ENCODE measurements around the gene ATF7.

- TF ChIP-seq POLR2AphosphoS5 (IDR thresholded peaks at IDR 0.05; ENCODE audit: insufficient read depth, low read depth, low read length) = no peak
- TF ChIP-seq CTCF (IDR thresholded peaks at IDR 0.05; ENCODE audit: extremely low read depth in 1 of 2, insufficient read depth in 1 of 2, low read depth in 1 of 2, low read length in 2 of 2) = no peak
- TF ChIP-seq POLR2A (IDR thresholded peaks at IDR 0.05; ENCODE audit: low read depth, low read length) = no peak
- TF ChIP-seq EZH2 (IDR thresholded peaks at IDR 0.05; ENCODE audit: borderline replicate concordance, low read depth, low read length, severe bottlenecking) = no peak
- TF ChIP-seq MAX (IDR thresholded peaks at IDR 0.05; ENCODE audit: insufficient read depth, insufficient read length) = no peak
- no peak for TF ChIP-seq MYC (IDR thresholded peaks at IDR 0.05; ENCODE audit: low read depth, low read length)
- no peak for TF ChIP-seq JUN (IDR thresholded peaks at IDR 0.05; ENCODE audit: borderline replicate concordance, insufficient read depth, insufficient read length, low read depth)
Measured at GRCh38 chr12:53539526-53539925, 86.7 kb downstream of the ATF7 start.
